A549 treated with RU486 at 1 μM for 4 hours (cell line): ENCODE measurements around the gene TVP23A. TPM values are rescaled to one million over a fixed set of nuclear protein-coding genes. Genes with fewer than 3 reads are reported as not detected.

Experiments used
- total RNA-seq: library from RNA; stranded (reverse); fragments of 200-300 nt; extraction: Qiagen RNA extraction; gene quantifications from 5 replicates; pipeline ENCODE4 v1.2.3, GENCODE V29; 2022; ENCODE audit warnings: low read depth

Gene TVP23A
- 0.07 to 0.26 TPM (median 0.24 TPM) in 3 of 5 replicates, not detected in the others for total RNA-seq

GRCh38 chr16:10817963-10818941, at the start of gene TVP23A:
Gene TVP23A (minus strand): TSS chr16:10818794. CDS start chr16:10818493, 301 bp downstream.

GRCh38 chr16:10743610-10744369, 74.8 kb downstream of the TVP23A start, which contains the start of gene NUBP1:
Gene NUBP1 (plus strand): TSS chr16:10743842. CDS start chr16:10743864, 22 bp downstream.

Other genes with a start within 250 kb of the TVP23A start
- gene EMP2, start 238.2 kb downstream of the TVP23A start, total RNA-seq, result 17.1 to 24.8 TPM (median 23.1 TPM) in 5 replicates
- not detected in 5 replicates for gene TEKT5, start 123.9 kb downstream of the TVP23A start, total RNA-seq
- gene NUBP1, start 75.0 kb downstream of the TVP23A start, total RNA-seq, result 41.0 to 51.3 TPM (median 44.6 TPM) in 5 replicates
- 0.03 to 0.08 TPM in 2 of 5 replicates, not detected in the others for gene CIITA, start 58.4 kb upstream of the TVP23A start, total RNA-seq
- gene DEXI, start 123.7 kb upstream of the TVP23A start, total RNA-seq, result 30.4 to 44.4 TPM (median 41.4 TPM) in 5 replicates
- gene CLEC16A, start 125.8 kb upstream of the TVP23A start, total RNA-seq, result 6.9 to 8.6 TPM (median 7.6 TPM) in 5 replicates